ENCODE results near the gene RAC3.

Gene RAC3

DNA sequence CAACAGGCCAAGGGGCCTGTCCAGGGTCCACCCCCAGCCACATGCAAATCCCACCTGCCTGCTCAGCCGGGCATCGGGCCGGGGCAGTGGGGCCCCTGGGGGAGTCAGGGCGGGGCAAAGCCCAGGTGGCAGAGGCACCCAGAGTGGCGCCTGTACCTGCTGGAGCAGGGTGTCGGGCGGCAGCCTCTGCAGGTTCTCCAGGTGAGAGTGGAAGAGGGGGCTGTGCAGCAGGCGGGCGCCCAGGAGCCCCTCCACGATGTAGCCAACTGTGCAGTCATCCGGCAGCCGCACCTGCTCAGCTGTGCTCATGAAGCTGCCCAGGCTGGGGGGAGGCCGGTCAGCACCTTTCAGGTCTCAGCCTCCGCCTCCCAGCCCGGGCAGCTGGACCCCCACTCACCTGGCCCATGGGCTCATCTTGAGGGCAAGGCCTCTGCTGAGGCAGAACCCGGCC, 18.1 kb downstream of the RAC3 start:
- Histone ChIP-seq H3K27me3 (ENCODE audit: insufficient read depth, low read length, poor library complexity) (no peaks in the 10 kb centered on the region), H3K4me2 (ENCODE audit: insufficient read depth, low read length) (peak overlapping the region; percentile 98; the same call in 1 of the 2 replicates), H3K9ac (ENCODE audit: low read depth, low read length) (no peak overlapping the region), H4K20me1 (ENCODE audit: insufficient read depth, low read length) (peaks cover 21% of the 10 kb centered on the region), H3K4me1 (ENCODE audit: insufficient read depth, low read length) (peaks cover 42% of the 10 kb centered on the region), H3K36me3 (ENCODE audit: insufficient read depth, low read length) (peaks cover 41% of the 10 kb centered on the region), H3K9me3 (ENCODE audit: insufficient read depth, low read length, severe bottlenecking) (no peaks in the 10 kb centered on the region), H3K79me2 (ENCODE audit: insufficient read depth, low read length) (peaks cover 34% of the 10 kb centered on the region), H3K27ac (ENCODE audit: low read length) (no peak overlapping the region), H2AFZ (ENCODE audit: low read depth, low read length) (no peak overlapping the region), H3K4me3 (ENCODE audit: low read depth in 1 of 2, low read length in 2 of 2) (no peak overlapping the region)
- no peak for TF ChIP-seq EZH2 (IDR thresholded peaks at IDR 0.05; ENCODE audit: borderline replicate concordance, low read depth, low read length, severe bottlenecking)
- TF ChIP-seq, protein P1, sequence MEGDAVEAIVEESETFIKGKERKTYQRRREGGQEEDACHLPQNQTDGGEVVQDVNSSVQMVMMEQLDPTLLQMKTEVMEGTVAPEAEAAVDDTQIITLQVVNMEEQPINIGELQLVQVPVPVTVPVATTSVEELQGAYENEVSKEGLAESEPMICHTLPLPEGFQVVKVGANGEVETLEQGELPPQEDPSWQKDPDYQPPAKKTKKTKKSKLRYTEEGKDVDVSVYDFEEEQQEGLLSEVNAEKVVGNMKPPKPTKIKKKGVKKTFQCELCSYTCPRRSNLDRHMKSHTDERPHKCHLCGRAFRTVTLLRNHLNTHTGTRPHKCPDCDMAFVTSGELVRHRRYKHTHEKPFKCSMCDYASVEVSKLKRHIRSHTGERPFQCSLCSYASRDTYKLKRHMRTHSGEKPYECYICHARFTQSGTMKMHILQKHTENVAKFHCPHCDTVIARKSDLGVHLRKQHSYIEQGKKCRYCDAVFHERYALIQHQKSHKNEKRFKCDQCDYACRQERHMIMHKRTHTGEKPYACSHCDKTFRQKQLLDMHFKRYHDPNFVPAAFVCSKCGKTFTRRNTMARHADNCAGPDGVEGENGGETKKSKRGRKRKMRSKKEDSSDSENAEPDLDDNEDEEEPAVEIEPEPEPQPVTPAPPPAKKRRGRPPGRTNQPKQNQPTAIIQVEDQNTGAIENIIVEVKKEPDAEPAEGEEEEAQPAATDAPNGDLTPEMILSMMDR (IDR thresholded peaks at IDR 0.05; ENCODE audit: borderline replicate concordance, extremely low read depth, low read length, poor library complexity, severe bottlenecking) = no peak
- DNase-seq (no peak), ATAC-seq (ENCODE audit: insufficient read depth, low read depth) (no peak)

DNA sequence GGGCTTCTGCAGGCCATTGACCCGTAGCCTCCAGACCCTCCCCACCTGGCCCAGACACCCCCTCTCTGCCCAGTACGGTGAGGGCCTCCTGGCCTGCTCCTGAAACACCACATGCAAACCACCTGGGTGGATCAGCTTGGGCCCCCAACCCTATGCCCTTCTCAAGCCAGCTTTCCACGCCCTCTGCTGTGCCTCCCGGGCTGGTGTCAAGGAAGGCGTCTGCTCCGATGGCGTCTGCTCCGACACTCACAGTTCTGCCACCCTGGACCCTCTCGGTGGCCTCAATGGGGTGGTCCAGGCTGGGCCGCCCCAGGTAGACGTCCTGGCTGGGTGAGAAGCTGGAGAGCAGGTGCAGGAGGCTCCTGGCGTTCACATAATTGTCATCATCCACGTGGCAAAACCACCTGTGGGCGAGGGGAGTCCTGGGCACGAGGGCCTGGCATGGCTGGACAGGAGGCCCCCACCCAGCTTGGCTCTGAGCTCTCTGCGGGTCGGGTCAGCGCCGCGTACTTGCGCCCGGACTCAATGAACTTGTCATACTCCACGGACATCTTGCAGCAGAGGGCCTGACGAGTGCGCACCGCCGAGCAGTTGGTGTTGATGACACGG, 18.8 kb downstream of the RAC3 start:
- Histone ChIP-seq H3K79me2 (ENCODE audit: insufficient read depth, low read length) (peaks cover 39% of the 10 kb centered on the region), H3K36me3 (ENCODE audit: insufficient read depth, low read length) (peaks cover 49% of the 10 kb centered on the region), H3K27ac (ENCODE audit: low read length) (no peak overlapping the region), H3K4me3 (ENCODE audit: low read depth in 1 of 2, low read length in 2 of 2) (peak overlapping the region in 1 of 2 experiments; percentile 99; a peak in 3 of 4 replicates), H3K4me1 (ENCODE audit: insufficient read depth, low read length) (peaks cover 48% of the 10 kb centered on the region), H3K4me2 (ENCODE audit: insufficient read depth, low read length) (peak overlapping the region; percentile 98), H4K20me1 (ENCODE audit: insufficient read depth, low read length) (peaks cover 25% of the 10 kb centered on the region), H3K27me3 (ENCODE audit: insufficient read depth, low read length, poor library complexity) (no peaks in the 10 kb centered on the region), H3K9ac (ENCODE audit: low read depth, low read length) (peak overlapping the region; percentile 88), H2AFZ (ENCODE audit: low read depth, low read length) (no peak overlapping the region), H3K9me3 (ENCODE audit: insufficient read depth, low read length, severe bottlenecking) (no peaks in the 10 kb centered on the region)
- TF ChIP-seq EZH2 (IDR thresholded peaks at IDR 0.05; ENCODE audit: borderline replicate concordance, low read depth, low read length, severe bottlenecking) = no peak
- TF ChIP-seq, protein P1 (IDR thresholded peaks at IDR 0.05; ENCODE audit: borderline replicate concordance, extremely low read depth, low read length, poor library complexity, severe bottlenecking) = no peak
- peak; percentile 6 for DNase-seq
- no peak for ATAC-seq (ENCODE audit: insufficient read depth, low read depth)

DNA sequence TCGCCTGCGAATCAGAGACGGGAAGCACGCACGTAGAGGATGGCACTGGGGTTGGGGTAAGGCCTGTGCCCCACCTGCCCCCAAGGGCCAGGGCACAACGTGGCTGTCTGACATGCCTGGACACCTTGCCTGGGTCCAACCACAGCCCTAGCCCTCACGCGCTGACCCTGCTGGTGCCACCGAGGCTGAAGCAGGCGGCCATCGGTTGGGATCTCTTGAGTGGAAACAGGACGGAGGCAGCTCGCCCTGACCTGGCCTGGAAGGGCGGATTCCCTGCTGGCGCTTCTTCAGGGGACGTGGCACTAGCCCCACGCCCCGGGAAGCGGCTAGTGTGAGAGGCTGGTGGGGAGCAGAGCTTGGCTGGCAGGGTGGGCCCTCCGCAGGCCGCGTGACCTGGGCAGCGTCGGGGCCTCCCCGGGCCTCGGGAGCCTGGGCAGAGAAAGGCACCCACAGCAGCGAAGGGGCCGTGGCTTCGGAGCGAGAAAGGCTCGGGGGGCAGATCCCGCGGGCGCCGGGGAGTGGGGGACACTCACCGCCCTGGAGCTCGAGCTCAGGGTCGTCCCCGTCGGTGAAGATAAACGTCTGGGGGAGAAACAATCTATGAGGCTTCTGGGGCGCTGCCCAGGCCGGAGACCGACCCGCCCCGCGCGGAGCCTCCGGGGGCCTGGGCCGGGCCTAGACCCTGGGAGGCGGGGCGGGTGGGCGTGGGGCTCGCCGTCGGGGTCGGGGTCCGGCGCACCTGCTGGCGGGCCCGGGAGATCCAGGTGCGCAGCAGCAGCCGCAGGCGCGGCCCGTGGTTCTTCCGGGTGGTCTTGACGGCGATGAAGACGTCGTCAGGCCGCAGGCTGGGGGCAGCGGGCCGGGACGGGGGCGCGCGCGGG, 19.5 kb downstream of the RAC3 start:
- peak; percentile 8; the same call in 2 of the 3 replicates for ATAC-seq (ENCODE audit: insufficient read depth, low read depth)
- Histone ChIP-seq H2AFZ (ENCODE audit: low read depth, low read length) (peak overlapping the region; percentile 56), H3K9me3 (ENCODE audit: insufficient read depth, low read length, severe bottlenecking) (no peaks in the 10 kb centered on the region)

More for the DNA sequence above, 19.5 kb downstream of the RAC3 start:
- peak; percentile 8 for DNase-seq
- H3K9ac ChIP-seq (ENCODE audit: low read depth, low read length) = peak overlapping the region; percentile 88
- H3K4me1 ChIP-seq (ENCODE audit: insufficient read depth, low read length) = peaks cover 49% of the 10 kb centered on the region
- H3K27ac ChIP-seq (ENCODE audit: low read length) = peak overlapping the region; percentile 62
- H3K4me2 ChIP-seq (ENCODE audit: insufficient read depth, low read length) = peak overlapping the region; percentile 98
- H3K4me3 ChIP-seq (ENCODE audit: low read depth in 1 of 2, low read length in 2 of 2) = peak overlapping the region; percentile 73 to 99
- peaks cover 40% of the 10 kb centered on the region for H3K79me2 ChIP-seq (ENCODE audit: insufficient read depth, low read length)
- no peaks in the 10 kb centered on the region for H3K27me3 ChIP-seq (ENCODE audit: insufficient read depth, low read length, poor library complexity)
- TF ChIP-seq, protein P1 (IDR thresholded peaks at IDR 0.05; ENCODE audit: borderline replicate concordance, extremely low read depth, low read length, poor library complexity, severe bottlenecking) = no peak
- no peak for TF ChIP-seq EZH2 (IDR thresholded peaks at IDR 0.05; ENCODE audit: borderline replicate concordance, low read depth, low read length, severe bottlenecking)
- H4K20me1 ChIP-seq (ENCODE audit: insufficient read depth, low read length) = peaks cover 31% of the 10 kb centered on the region
- peaks cover 55% of the 10 kb centered on the region for H3K36me3 ChIP-seq (ENCODE audit: insufficient read depth, low read length)

Data from DND-41 (cell line).